GM18951 (cell line): ENCODE results near the gene NRG3.
"Not testable (repeated sequence)": the region's sequence is repeated elsewhere in the genome, so short reads cannot be mapped to it uniquely, and the experiment has no call there.

Source experiments
- POLR2A ChIP-seq: IDR thresholded peaks from 4 replicates; pipeline ENCODE4 v1.6.1; 2011; ENCODE audit warnings: mild to moderate bottlenecking; ENCODE audit not compliant: insufficient read length, insufficient read depth; ENCODE audit errors: extremely low read depth
- in situ Hi-C: fragments of 300-500 bp; cut with MboI; formaldehyde crosslinking; loops from one replicate; pipeline ENCODE4 v1.12.0; 2022; ENCODE audit warnings: low sequenced_read_pairs, mixed read lengths, inconsistent platforms; ENCODE audit not compliant: unreplicated experiment

NRG3 gene

DNA sequence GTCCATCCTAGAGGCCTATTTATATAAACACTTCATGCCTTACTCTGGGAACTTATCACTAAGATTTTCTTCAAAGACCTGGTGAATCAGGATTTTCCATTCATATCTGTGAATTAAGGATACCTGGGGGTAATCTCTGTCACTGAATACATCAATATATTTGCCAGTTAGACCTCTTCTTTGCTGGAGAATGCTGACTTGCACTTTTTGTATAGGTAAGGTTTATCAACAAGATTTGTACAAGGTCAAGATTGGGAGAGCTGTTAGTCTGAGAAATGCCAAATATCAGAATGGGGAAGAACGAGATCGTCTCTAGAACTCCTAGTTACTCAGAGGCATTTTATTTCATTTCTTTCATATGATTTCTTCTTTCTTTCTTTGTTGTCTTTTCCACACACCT, 1060.0 kb downstream of the NRG3 start:
- no peak for TF ChIP-seq POLR2A
- in situ Hi-C loops, result no loop called here

DNA sequence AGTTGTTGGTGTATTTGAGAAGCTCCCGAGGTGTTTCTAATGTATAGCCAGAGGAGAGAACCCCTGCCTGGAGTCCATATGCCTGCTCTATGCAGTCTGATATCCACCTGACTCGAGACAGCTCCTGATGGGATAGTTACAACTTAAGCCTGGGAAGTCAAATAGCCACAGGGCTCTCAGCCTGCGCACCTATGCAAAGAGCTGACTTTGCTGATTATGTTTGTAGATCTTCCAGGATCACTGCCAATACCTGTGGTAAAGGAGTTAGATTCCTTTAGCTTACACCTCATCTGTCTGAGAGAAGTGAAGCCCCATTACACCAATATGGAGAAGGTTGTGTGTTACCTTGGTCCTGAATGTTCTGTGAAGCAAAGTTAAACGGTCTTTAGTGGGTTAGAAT, 1063.3 kb downstream of the NRG3 start:
- in situ Hi-C loops, result no loop called here
- no peak for TF ChIP-seq POLR2A

DNA sequence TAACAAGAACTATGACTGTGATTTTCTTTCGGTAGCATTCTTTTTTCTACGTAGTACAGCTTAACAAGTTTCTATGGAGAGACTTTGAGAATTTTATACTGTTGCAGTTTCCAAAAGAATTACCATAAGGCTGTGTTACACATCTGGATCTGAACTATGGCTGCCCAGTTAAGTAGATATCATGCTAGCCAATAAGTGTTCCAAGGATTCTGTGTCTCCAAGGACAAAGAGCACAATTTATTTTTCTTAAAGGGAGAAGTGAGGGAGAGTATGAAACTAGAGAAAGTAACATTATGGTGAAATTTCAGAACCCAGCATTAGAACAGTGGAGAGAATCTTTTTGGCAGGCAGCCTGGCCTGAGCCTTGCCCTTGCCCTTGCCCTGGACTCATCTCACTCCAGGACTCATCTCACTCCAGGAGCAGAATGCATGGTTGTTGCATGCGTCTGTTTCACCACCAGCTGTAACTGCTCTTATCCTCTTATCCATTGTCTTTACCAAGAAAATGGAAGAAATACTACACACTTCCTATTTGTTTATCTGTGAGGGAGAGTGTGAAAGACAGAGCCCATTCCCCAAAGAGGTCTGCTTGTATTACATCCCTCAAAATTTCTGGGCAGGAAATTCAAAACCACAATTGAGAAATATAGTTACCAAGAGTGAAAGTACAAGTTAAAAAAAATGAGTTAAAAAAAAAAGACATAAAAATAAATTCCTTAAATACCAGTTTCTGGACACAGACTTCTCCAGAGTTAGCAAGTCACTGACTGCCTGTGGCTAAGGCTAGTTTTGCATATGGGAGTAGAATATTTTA, 1067.5 kb downstream of the NRG3 start:
- TF ChIP-seq POLR2A, result no peak
- in situ Hi-C loops, result no loop called here

DNA sequence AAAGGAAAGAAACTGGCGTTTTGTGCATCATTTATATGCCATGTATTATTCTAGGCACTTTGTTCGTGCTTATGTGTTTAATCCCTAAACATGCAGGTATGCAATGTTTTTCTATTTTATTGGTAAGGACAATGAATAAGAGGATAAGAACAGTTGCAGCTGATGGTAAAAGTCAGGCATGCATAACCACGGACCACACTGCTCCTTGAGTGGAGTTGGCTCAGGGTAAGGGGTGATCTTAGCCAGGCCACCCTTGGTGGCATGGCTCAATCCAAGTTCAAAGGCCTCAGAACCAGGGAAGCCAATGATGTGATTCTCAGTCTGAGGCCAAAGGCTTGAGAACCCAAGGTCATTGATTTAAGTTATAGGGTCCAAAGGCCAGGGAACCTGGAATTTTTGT, 1068.1 kb downstream of the NRG3 start:
- in situ Hi-C loops, result no loop called here
- no peak for TF ChIP-seq POLR2A

DNA sequence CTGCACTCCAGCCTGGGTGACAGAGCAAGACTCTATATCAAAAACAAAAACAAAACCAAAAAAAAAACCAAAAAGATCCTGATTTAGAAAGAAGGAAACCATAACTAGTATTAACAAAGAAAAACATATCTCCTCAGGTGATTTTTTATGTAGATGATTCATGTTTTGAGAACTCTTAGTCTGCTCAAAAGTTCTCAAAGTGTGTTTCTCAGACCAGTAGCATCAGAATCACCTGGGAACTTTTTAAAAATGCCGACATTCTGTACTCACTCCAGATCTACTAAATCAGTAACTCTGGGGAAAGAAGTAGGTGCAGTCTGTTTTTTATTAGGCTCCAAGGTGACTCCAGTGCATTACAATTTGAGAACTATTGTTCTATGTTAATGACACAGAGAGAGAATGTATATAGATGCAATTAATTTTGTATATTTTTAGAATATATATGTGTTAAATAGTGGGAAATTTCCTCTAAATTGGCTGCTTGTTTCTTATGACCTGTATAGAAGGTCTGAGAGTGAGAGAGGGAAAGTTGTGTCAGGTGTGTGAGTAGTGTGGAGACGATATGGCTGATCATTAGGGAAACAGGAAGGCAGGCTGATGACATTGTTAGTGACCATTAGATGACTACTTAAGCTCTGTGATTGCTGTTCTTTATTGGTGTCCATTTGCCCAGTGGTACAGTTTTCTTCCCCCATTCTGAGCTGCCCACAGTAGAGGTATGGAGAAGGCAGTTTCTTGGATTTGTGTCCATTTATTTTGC, 1075.0 kb downstream of the NRG3 start:
- in situ Hi-C loops, result no loop called here
- no peak for TF ChIP-seq POLR2A

DNA sequence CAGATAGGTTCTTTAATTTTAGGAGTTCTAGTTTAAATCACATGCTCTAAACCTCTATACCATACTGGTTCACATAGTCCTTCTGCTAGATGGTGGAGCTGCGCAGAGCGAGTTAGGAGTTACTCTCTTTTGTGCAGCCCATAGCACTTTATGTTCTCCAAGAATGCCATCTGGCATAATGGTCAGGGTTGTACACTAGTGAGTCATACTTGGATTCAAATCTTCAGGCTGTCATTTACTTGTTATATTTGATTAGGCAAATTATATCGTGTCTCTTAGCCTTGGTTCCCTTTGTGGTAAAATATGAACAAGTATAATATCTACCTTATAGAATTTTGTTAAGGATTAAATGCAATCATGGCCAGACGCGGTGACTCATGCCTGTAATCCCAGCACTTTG, 1078.3 kb downstream of the NRG3 start:
- TF ChIP-seq POLR2A, result no peak
- in situ Hi-C loops, result no loop called here

DNA sequence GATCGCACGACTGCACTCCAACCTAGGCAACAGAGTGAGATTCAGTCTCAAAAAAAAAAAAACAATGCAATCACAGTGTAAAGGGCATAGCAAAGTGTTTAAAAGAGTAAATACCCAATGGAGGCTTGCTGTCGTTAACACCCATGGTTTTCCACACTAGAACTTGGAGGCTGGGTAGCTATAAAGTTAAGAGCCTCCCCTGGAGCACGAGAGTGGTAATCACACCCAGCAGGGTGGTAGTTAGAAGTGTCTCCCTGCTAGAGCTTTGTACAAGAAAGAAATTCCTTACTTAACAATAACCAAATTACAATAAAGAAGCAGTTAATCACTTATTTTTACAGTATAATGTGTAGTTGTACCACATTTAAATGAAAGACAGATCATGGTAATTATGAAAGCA, 1078.9 kb downstream of the NRG3 start:
- in situ Hi-C loops, result no loop called here
- no peak for TF ChIP-seq POLR2A

DNA sequence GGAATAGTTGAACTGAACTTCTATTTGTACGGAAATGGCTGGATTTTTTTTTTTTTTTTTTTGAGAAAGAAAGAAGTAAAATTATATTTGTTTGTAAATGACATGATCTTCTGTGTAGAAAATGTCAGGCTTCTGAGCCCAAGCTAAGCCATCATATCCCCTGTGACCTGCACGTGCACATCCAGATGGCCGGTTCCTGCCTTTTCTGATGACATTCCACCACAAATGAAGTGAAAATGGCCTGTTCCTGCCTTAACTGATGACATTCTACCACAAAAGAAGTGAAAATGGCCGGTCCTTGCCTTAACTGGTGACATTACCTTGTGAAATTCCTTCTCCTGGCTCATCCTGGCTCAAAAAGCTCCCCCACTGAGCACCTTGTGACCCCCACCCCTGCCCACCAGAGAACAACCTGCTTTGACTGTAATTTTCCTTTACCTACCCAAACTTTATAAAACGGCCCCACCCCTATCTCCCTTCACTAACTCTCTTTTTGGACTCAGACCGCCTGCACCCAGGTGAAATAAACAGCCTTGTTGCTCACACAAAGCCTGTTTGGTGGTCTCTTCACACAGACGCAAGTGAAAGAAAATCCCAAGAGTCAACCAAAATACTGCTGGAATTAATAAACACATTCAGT, 1085.5 kb downstream of the NRG3 start:
- in situ Hi-C loops, result not testable (repeated sequence)

DNA sequence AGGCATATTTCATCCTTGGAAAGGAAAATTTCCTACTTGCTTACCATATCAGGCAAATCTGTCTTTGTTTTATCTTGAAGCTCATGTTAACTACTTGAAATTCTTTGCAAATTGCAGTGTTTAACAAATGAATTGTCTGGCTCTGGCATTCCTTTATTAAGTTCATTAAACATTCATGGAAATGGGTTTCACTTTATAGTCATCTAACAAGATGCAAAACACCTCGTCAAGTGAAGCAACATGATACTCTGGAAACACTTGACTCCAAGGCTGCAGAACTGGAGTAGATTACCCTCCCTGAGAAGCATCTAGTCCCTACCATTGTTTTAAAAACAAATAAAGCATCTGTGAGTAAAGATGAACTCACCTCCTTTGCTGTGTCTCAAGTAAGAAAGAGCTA, 1086.9 kb downstream of the NRG3 start:
- TF ChIP-seq POLR2A, result no peak
- in situ Hi-C loops, result no loop called here

DNA sequence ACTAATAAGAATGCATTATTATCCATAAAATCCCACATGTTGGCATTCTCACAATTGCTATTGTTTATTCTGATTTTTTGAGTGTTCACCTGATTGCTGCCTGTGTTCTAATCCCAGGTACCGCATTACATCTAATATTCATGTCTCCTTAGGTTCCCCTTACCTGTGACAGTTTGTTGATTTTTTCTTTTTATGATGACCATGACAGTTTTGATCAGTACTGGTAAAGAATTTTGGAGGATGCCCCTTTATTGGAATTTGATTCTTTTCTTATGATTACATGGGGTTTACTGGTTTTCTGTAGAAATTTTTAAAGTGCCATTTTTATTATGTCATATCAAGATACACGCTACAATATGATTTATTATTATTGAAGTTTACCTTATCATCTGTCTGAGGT, 1091.1 kb downstream of the NRG3 start:
- TF ChIP-seq POLR2A, result no peak
- in situ Hi-C loops, result no loop called here

DNA sequence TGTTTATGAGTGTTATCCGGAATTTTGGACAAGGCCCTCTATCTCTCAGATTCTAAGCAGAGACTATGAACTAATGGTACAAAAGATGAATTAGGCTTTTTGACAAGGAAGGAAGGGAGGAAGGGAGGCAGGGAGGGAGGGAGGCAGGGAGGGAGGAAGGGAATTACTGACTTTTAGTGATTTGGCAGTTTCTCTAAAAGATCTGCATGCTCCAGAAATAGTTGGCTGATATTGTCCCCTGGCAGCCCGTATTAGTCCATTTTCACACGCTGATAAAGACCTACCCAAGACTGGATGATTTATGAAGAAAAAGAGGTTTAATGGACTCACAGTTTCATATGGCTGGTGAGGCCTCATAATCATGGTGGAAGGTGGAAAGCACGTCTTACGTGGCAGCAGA, 1093.5 kb downstream of the NRG3 start:
- TF ChIP-seq POLR2A, result no peak
- in situ Hi-C loops, result no loop called here

DNA sequence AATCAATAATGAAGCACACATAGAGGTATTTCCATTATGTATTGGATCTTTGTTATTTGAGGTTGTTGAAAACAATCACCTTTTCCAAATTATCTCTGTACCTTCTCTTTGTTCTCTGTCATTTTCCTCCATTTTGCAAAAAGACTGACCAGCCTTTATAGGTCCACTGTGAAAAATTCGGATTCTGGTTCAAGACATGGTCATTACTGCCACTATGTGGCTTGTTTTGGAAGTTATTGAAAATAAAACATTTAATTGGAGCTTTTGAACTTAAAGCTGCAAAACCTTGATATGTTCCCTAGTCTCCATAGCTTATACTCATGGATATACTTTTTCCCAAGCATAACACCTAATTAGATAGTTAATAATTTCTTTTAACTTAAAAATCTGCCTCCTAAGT, 1094.4 kb downstream of the NRG3 start:
- in situ Hi-C loops, result no loop called here
- no peak for TF ChIP-seq POLR2A

DNA sequence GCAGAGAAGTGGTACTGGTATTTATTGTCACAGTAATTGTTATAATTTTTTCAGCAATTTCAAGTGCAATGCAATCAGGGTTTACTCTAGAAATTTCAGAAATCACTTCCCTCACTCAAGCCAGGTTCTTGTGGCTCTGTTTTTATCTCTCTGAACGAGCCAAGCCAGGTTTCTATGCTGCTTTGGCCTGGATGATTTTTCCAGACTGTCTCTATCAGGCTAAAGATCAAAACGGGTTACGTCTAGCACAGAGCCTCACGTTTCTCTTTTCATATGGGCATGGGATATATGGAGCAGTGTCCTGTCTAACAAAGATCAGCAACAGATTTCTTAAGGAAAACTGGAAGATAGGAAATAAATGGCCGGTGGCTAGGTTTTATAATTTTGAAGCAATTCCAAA, 1105.3 kb downstream of the NRG3 start:
- no peak for TF ChIP-seq POLR2A
- in situ Hi-C loops, result no loop called here
